PC-9 (cell line): ENCODE measurements around the gene CTSD. TPM values are rescaled to one million over a fixed set of nuclear protein-coding genes. Genes with fewer than 3 reads are reported as not detected.

Experiments
- BruUV-seq: library from RNA; stranded (reverse); fragments of 400-500 nt; replicated peaks from 2 replicates; lab custom pipeline; 2021; lab: Mats Ljungman, UMichigan
- CTCF ChIA-PET: fragments of 300-600 bp; sonication (Branson Sonifier 250); formaldehyde crosslinking; loops from one replicate; lab custom pipeline; 2022; ENCODE audit warnings: antibody characterized with exemption; lab: Charles Lee
- POLR2A ChIA-PET: fragments of 300-600 bp; sonication (Branson Sonifier 250); formaldehyde crosslinking; loops from one replicate; lab custom pipeline; 2022; ENCODE audit warnings: antibody characterized with exemption; ENCODE audit not compliant: unreplicated experiment; lab: Charles Lee
- DNase-seq, 2 experiments: peaks; one replicate each; pipeline versions ENCODE4 v3.0.0 to v3.0.0-alpha.2; 2015 to 2022; ENCODE audit warnings: mixed read lengths in 1 of 2
- H2AFZ ChIP-seq: fragments of 200-600 bp; sonication (generic); 2 replicates; pipeline ENCODE4 v1.8.1; 2017; ENCODE audit warnings: antibody characterized with exemption
- H3F3A ChIP-seq: fragments of 200-600 bp; sonication (generic); 2 replicates; pipeline ENCODE4 v1.8.1; 2017; ENCODE audit warnings: antibody characterized with exemption, mild to moderate bottlenecking, low read depth; ENCODE audit not compliant: insufficient read depth
- H3K27ac ChIP-seq: fragments of 200-600 bp; sonication (generic); 2 replicates; pipeline ENCODE4 v1.6.1; 2016; ENCODE audit warnings: mixed run types
- H3K27me3 ChIP-seq: fragments of 200-600 bp; sonication (generic); 2 replicates; pipeline ENCODE4 v1.6.1; 2016; ENCODE audit warnings: low read depth, mixed run types; ENCODE audit not compliant: insufficient read depth
- H3K36me3 ChIP-seq: fragments of 200-600 bp; sonication (generic); 2 replicates; pipeline ENCODE4 v1.6.1; 2016; ENCODE audit warnings: low read depth, mixed run types
- H3K4me1 ChIP-seq: fragments of 200-600 bp; sonication (generic); replicated peaks from 2 replicates; pipeline ENCODE4 v1.6.1; 2016; ENCODE audit warnings: mixed run types; ENCODE audit not compliant: insufficient read depth
- H3K4me2 ChIP-seq: fragments of 200-600 bp; sonication (generic); 2 replicates; pipeline ENCODE4 v1.6.1; 2017; ENCODE audit warnings: mixed run types
- H3K4me3 ChIP-seq: fragments of 200-600 bp; sonication (generic); 2 replicates; pipeline ENCODE4 v1.6.1; 2016; ENCODE audit warnings: mixed run types
- H3K79me2 ChIP-seq: fragments of 200-600 bp; sonication (generic); 2 replicates; pipeline ENCODE4 v1.6.1; 2017; ENCODE audit warnings: low read depth, mixed run types
- H3K9me2 ChIP-seq: fragments of 200-600 bp; sonication (generic); 2 replicates; pipeline ENCODE4 v1.8.1; 2017; ENCODE audit warnings: mild to moderate bottlenecking; ENCODE audit not compliant: insufficient read depth
- H3K9me3 ChIP-seq: fragments of 200-600 bp; sonication (generic); 2 replicates; pipeline ENCODE4 v1.8.1; 2016; ENCODE audit warnings: low read depth; ENCODE audit not compliant: insufficient read depth
- H4K20me1 ChIP-seq: fragments of 200-600 bp; sonication (generic); 2 replicates; pipeline ENCODE4 v1.8.1; 2017; ENCODE audit not compliant: insufficient read depth
- EZH2 ChIP-seq: fragments of 200-600 bp; sonication (generic); IDR thresholded peaks from 2 replicates; pipeline ENCODE4 v1.8.0; 2017; ENCODE audit warnings: antibody characterized with exemption, low read depth
- intact Hi-C: fragments of 100-400 bp; cut with micrococcal nuclease; formaldehyde crosslinking; loops from one replicate; pipeline ENCODE4 v1.10.0; 2022; ENCODE audit not compliant: unreplicated experiment
- total RNA-seq: library from RNA; stranded (reverse); gene quantifications from 2 replicates; pipeline ENCODE4 v1.2.3, GENCODE V29; 2021
- TF ChIP-seq, protein P1 (sequence below): fragments of 200-600 bp; sonication (generic); conservative IDR thresholded peaks from 2 replicates; pipeline ENCODE4 v1.6.1; 2017; ENCODE audit warnings: mixed run types, antibody characterized with exemption, mild to moderate bottlenecking, moderate library complexity

CTSD gene
- total RNA-seq, 1 experiment from 2014 or later = 735 TPM

DNA sequence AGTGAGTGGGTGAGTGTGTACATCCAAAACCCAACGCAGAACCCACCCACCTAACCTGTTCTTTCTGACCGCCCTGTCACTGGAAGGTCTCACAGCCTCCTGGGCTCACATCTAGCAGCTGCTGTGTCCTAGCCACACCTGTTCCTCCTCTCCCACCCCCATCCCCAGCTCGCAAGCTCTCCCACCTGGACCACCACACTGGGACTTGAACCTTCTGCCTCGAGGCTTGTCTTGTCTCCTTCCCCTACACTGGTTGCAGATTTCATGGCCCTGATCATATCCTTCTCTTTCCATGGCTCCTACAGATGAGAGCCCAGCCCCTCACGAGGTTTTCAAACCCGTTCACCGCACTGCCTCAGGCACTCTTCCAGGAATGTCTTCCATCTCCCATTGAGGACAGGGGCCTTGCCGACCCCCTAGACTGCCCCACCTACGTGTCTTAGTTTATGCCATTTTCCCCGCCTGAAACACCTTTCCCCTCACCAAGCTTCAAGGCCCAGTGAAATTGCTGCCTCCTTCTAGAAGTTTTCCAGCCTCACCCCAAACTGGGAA is 20.1 kb downstream of the CTSD start:
- intact Hi-C loops = no loop called here
- Histone ChIP-seq H3K9me2 (no peaks in the 10 kb centered on the region), H3K9me3 (no peaks in the 10 kb centered on the region), H3K27me3 (no peaks in the 10 kb centered on the region), H3K4me2 (no peak overlapping the region), H3K4me1 (no peaks in the 10 kb centered on the region), H2AFZ (no peak overlapping the region), H3K27ac (no peak overlapping the region), H4K20me1 (no peaks in the 10 kb centered on the region), H3K36me3 (no peaks in the 10 kb centered on the region), H3K4me3 (no peak overlapping the region), H3K79me2 (no peaks in the 10 kb centered on the region), H3F3A (peaks cover 16% of the 10 kb centered on the region)
- TF ChIP-seq EZH2 = no peak
- TF ChIP-seq, protein P1, sequence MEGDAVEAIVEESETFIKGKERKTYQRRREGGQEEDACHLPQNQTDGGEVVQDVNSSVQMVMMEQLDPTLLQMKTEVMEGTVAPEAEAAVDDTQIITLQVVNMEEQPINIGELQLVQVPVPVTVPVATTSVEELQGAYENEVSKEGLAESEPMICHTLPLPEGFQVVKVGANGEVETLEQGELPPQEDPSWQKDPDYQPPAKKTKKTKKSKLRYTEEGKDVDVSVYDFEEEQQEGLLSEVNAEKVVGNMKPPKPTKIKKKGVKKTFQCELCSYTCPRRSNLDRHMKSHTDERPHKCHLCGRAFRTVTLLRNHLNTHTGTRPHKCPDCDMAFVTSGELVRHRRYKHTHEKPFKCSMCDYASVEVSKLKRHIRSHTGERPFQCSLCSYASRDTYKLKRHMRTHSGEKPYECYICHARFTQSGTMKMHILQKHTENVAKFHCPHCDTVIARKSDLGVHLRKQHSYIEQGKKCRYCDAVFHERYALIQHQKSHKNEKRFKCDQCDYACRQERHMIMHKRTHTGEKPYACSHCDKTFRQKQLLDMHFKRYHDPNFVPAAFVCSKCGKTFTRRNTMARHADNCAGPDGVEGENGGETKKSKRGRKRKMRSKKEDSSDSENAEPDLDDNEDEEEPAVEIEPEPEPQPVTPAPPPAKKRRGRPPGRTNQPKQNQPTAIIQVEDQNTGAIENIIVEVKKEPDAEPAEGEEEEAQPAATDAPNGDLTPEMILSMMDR = no peak
- BruUV-seq = no TSS peak
- POLR2A ChIA-PET = no interaction called here
- CTCF ChIA-PET = no interaction called here
- no peak for DNase-seq

DNA sequence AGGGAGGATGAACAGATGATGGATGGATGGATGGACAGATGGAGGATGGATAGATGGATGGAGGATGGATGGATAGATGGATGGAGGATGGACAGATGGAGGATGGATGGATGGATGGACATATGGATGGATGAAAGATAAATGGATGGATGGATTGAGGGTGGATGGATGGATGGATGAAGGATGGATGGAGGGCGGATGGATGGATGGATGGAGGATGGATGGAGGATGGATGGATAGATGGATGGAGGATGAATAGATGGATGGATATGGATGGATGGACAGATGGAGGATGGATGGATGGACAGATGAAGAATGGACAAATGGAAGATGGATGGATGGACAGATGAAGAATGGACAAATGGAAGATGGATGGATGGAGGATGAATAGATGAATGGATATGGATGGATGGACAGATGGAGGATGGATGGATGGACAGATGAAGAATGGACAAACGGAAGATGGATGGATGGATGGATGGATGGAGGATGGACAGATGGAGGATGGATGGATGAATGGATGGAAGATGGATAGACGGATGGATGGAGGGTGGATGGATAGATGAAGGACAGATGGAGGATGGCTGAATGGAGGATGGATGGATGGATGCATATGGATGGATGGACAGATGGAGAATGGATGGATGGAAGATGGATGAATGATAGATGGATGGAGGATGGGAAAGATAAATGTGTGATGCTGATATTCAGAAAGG is 20.7 kb downstream of the CTSD start:
- ChIA-PET CTCF (no interaction called here), POLR2A (no interaction called here)
- Histone ChIP-seq H3K4me1 (no peaks in the 10 kb centered on the region), H3K9me2 (no peaks in the 10 kb centered on the region), H4K20me1 (no peaks in the 10 kb centered on the region), H3F3A (peaks cover 16% of the 10 kb centered on the region), H2AFZ (no peak overlapping the region), H3K4me2 (no peak overlapping the region), H3K36me3 (no peaks in the 10 kb centered on the region), H3K79me2 (no peaks in the 10 kb centered on the region), H3K9me3 (no peaks in the 10 kb centered on the region), H3K27ac (no peak overlapping the region), H3K4me3 (no peak overlapping the region), H3K27me3 (no peaks in the 10 kb centered on the region)
- DNase-seq = no peak
- intact Hi-C loops = no loop called here
- TF ChIP-seq, protein P1 = no peak
- no peak for TF ChIP-seq EZH2
- BruUV-seq = no TSS peak

DNA sequence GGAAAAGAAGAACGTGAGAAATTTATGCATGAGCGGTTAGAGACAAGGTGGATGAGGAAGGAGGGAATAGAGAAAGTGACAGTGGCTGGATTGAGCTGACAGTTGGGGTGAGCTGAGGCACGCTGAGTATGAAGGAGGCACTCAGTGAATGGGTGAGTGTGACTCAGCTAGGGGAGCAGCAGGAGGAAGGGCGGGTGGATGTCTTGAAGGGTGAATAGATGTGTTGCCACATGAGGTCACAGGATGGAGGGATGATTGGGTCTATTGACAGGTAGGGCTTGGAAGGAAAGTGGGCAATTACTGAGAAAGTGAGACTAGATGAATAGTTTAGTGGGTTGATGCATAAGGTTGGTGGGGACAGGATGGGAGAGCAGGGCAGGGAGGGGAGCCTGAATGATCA is 21.4 kb downstream of the CTSD start:
- H3K79me2 ChIP-seq = no peaks in the 10 kb centered on the region
- H3K4me3 ChIP-seq = no peak overlapping the region
- intact Hi-C loops = no loop called here
- H4K20me1 ChIP-seq = no peaks in the 10 kb centered on the region
- BruUV-seq = no TSS peak
- H3F3A ChIP-seq = peaks cover 16% of the 10 kb centered on the region
- H3K9me2 ChIP-seq = no peaks in the 10 kb centered on the region
- no peak for DNase-seq
- ChIA-PET POLR2A (no interaction called here), CTCF (no interaction called here)
- H3K4me1 ChIP-seq = no peaks in the 10 kb centered on the region
- H2AFZ ChIP-seq = no peak overlapping the region
- H3K4me2 ChIP-seq = no peak overlapping the region
- H3K36me3 ChIP-seq = no peaks in the 10 kb centered on the region
- H3K27me3 ChIP-seq = no peaks in the 10 kb centered on the region
- no peak overlapping the region for H3K27ac ChIP-seq
- TF ChIP-seq EZH2 = no peak
- TF ChIP-seq, protein P1 = no peak
- H3K9me3 ChIP-seq = no peaks in the 10 kb centered on the region
